ENCODE results near the gene ARID2. TPM values are rescaled to one million over a fixed set of nuclear protein-coding genes. Genes with fewer than 3 reads are reported as not detected.
A peak's percentile ranks its signal among the peaks of the same experiment; 100 is the strongest.

Gene ARID2
- total RNA-seq, 3 donors from 2014 or later, result 28.9 to 46.4 (median 43.3) TPM

GRCh38 chr12:45803111-45803510 is 73.6 kb downstream of the ARID2 start:
- peaks cover 6% of the 10 kb centered on the region for H3K4me1 ChIP-seq (ENCODE audit: low read depth)
- no peaks in the 10 kb centered on the region for H3K9me3 ChIP-seq
- no peaks in the 10 kb centered on the region for H3K36me3 ChIP-seq (ENCODE audit: low read depth)
- no peak for ATAC-seq
- DNase-seq, result no peak
- no peak overlapping the region for H3K4me3 ChIP-seq
- intact Hi-C loops (cut with DNase I, micrococcal nuclease), result no loop called here
- TF ChIP-seq CTCF (IDR thresholded peaks at IDR 0.05), result no peak

DNA sequence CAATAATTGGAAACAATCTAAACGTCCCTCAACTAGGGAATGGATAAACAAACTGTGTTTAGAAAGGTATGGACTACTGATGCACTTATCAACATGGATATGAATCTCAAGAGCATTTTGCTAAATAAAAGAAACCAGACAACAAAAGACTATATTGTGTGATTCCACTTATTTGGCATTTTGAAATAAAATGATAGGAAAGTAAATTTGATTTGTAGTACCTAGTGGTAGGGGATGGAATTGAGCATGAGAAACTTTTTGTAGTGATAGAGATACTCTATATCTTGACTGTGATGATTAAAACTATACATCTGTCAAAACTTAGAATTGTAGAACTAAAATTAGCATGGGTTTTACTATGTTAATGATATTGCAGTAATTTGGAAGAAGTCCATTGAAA is 87.1 kb downstream of the ARID2 start:
- Histone ChIP-seq H3K36me3 (ENCODE audit: low read depth) (no peaks in the 10 kb centered on the region), H3K4me1 (ENCODE audit: low read depth) (no peaks in the 10 kb centered on the region), H3K9me3 (no peaks in the 10 kb centered on the region), H3K4me3 (no peak overlapping the region)
- intact Hi-C loops (cut with DNase I, micrococcal nuclease), result no loop called here
- ATAC-seq (no peak), DNase-seq (no peak)
- TF ChIP-seq CTCF (IDR thresholded peaks at IDR 0.05), result no peak

DNA sequence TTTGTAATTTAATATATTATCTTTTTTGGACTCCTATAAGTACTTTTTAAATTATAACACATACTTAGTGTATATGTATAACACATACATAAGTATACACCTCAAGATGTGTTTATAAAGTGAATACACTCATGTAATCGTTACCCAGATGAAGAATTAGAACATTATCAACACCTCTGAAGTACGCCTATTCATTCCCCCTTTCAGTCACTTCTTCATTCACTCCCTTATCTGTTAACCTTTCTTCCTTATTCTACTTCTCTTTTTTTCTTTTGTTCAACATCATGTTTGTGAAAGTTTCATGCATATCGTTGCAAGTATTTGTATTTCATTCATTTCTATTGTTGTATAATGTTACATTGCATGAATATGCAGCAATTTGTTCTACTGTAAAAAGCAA is 98.5 kb downstream of the ARID2 start:
- no peaks in the 10 kb centered on the region for H3K9me3 ChIP-seq
- no peak for DNase-seq
- intact Hi-C loops (cut with DNase I, micrococcal nuclease), result no loop called here
- H3K4me3 ChIP-seq, result no peak overlapping the region
- H3K36me3 ChIP-seq (ENCODE audit: low read depth), result no peaks in the 10 kb centered on the region
- H3K4me1 ChIP-seq (ENCODE audit: low read depth), result no peaks in the 10 kb centered on the region
- no peak for TF ChIP-seq CTCF (IDR thresholded peaks at IDR 0.05)
- no peak for ATAC-seq

GRCh38 chr12:45828402-45828801 is 98.9 kb downstream of the ARID2 start:
- intact Hi-C loops (cut with DNase I, micrococcal nuclease), result no loop called here

GRCh38 chr12:45831590-45831989 is 102.1 kb downstream of the ARID2 start:
- H3K4me3 ChIP-seq, result no peak overlapping the region
- DNase-seq (no peak), ATAC-seq (no peak)
- no peaks in the 10 kb centered on the region for H3K36me3 ChIP-seq (ENCODE audit: low read depth)
- TF ChIP-seq CTCF (IDR thresholded peaks at IDR 0.05), result no peak
- H3K9me3 ChIP-seq, result no peaks in the 10 kb centered on the region
- peaks cover 7% of the 10 kb centered on the region for H3K4me1 ChIP-seq (ENCODE audit: low read depth)
- intact Hi-C loops (cut with DNase I, micrococcal nuclease), result no loop called here

More at GRCh38 chr12:45828402-45828801, 98.9 kb downstream of the ARID2 start:
- DNase-seq, result no peak
- H3K4me1 ChIP-seq (ENCODE audit: low read depth), result peaks cover under 1% of the 10 kb centered on the region
- H3K9me3 ChIP-seq, result no peaks in the 10 kb centered on the region
- TF ChIP-seq CTCF (IDR thresholded peaks at IDR 0.05), result no peak
- no peak overlapping the region for H3K4me3 ChIP-seq
- H3K36me3 ChIP-seq (ENCODE audit: low read depth), result no peaks in the 10 kb centered on the region
- no peak for ATAC-seq

DNA sequence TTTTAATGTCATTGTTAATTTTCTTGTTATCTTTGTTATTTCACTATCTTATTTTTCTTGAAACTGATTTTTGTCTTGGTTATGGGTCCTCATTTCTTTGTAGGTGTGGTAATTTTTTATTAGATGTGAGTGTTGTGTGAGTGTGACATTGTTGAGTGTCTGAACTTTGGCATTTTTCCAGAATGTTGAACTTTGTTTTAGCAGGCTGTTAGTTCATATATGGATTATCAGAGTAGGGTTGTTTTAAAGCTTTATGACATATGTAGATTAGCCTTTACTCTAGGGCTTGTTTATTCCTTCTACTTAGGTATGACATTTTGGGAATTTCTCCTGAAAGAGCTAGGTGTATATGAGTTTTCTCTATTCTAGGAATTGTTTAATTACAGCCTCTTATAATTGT is 103.9 kb downstream of the ARID2 start:
- intact Hi-C loops (cut with DNase I, micrococcal nuclease), result no loop called here
- peaks cover 7% of the 10 kb centered on the region for H3K4me1 ChIP-seq (ENCODE audit: low read depth)
- ATAC-seq (peak; percentile 81), DNase-seq (no peak)
- TF ChIP-seq CTCF (IDR thresholded peaks at IDR 0.05), result no peak
- no peaks in the 10 kb centered on the region for H3K9me3 ChIP-seq
- H3K36me3 ChIP-seq (ENCODE audit: low read depth), result no peaks in the 10 kb centered on the region
- no peak overlapping the region for H3K4me3 ChIP-seq
